Vagina (tissue), 2 donors: ENCODE data around the gene ATP2A2. TPM values are rescaled to one million over a fixed set of nuclear protein-coding genes. Genes with fewer than 3 reads are reported as not detected.
A peak's percentile ranks its signal among the peaks of the same experiment; 100 is the strongest.

ENCODE experiments used
- DNase-seq, 2 donors: peaks; one replicate each; pipeline ENCODE4 v3.0.0-alpha.2; 2017; ENCODE audit errors: extremely low spot score in 2 of 2
- H3K27ac ChIP-seq: fragments of 200-600 bp; sonication (generic); one replicate; pipeline ENCODE4 v1.5.1; 2019
- H3K27me3 ChIP-seq: fragments of 200-600 bp; sonication (generic); one replicate; pipeline ENCODE4 v1.5.1; 2019
- H3K36me3 ChIP-seq, 2 donors: fragments of 200-600 bp; sonication (generic); one replicate each; pipeline ENCODE4 v1.5.1; 2017 to 2019
- H3K4me1 ChIP-seq: fragments of 200-600 bp; sonication (generic); one replicate; pipeline ENCODE4 v1.5.1; 2019
- H3K4me3 ChIP-seq, 2 donors: fragments of 200-600 bp; sonication (generic); 1 replicate in 1 of 2; 2 replicates in 1 of 2; pipeline ENCODE4 v1.5.1; 2016 to 2019
- H3K9me3 ChIP-seq: fragments of 200-600 bp; sonication (generic); one replicate; pipeline ENCODE4 v1.5.1; 2019
- CTCF ChIP-seq, 3 experiments: fragments of 450-650 bp in 2 of 3; fragments of 200-600 bp in 1 of 3; sonication (generic) in 1 of 3; IDR thresholded peaks; one replicate each; pipeline ENCODE4 v1.5.1; 2017 to 2019; ENCODE audit warnings: antibody characterized with exemption in 3 of 3, mild to moderate bottlenecking in 2 of 3, moderate library complexity in 2 of 3
- POLR2A ChIP-seq, 2 donors: fragments of 450-650 bp; IDR thresholded peaks; one replicate each; pipeline ENCODE4 v1.6.1; 2017; ENCODE audit warnings: antibody characterized with exemption in 2 of 2, mild to moderate bottlenecking in 2 of 2, moderate library complexity in 2 of 2
- POLR2AphosphoS5 ChIP-seq, 2 donors: sonication (generic); formaldehyde crosslinking; IDR thresholded peaks; one replicate each; pipeline ENCODE4 v1.9.0; 2017; ENCODE audit warnings: antibody characterized with exemption in 2 of 2, mild to moderate bottlenecking in 2 of 2, low read depth in 1 of 2; ENCODE audit not compliant: insufficient read depth in 1 of 2
- intact Hi-C: fragments of 100-400 bp; cut with DNase I; formaldehyde crosslinking; loops from one replicate; pipeline ENCODE4 v1.15.1; 2023
- total RNA-seq: library from RNA; depleted of rRNA; stranded (reverse); fragments of >200 nt; gene quantifications from one replicate; pipeline ENCODE4 v1.2.3, GENCODE V29; 2016

The ATP2A2 gene
- total RNA-seq, 1 donor from 2014 or later: 127 TPM

DNA sequence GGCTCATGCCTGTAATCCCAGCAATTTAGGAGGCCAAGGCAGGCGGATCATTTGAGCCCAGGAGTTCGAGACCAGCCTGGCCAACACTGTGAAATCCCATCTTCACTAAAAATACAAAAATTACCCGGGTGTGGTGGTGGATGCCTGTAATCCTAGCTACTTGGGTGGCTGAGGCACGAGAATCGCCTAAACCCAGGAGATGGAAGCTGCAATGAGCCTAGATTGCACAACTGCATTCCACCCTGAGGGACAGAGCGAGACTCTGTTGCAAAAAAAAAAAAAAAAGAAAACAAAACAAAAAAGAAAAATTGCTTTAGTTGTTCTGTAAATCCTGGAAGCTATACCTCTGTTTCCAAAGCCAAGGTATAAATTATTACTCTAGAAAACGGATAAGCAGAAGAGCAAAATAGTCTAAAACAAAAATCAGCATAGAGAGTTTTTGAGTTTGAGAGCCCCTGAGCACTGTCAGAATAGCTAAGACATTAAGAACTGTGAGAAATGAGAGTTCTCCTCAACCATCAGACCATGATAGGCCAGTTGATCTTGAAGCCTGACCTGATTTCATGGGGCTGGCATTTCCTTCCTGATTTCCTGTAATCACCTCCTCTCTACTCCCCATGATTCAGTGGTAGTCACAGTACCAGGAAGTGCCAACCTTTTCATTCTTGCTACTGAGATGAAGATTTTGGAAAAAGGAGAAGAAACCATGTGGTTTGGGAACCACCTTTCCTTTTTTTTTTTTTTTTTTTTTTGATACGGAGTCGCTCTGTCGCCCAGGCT lies 31.7 kb downstream of the ATP2A2 start:
- intact Hi-C loops: loop anchor here (5.0 kb wide), 1 partner anchor 920 kb away; no protein-coding TSS in a partner anchor
- Histone ChIP-seq H3K4me1 (peaks cover 57% of the 10 kb centered on the region), H3K9me3 (no peaks in the 10 kb centered on the region), H3K27me3 (no peaks in the 10 kb centered on the region), H3K27ac (peak overlapping the region; percentile 36), H3K4me3 (no peak overlapping the region), H3K36me3 (peaks cover 0 to 4% of the 10 kb centered on the region in 2 donors)
- no peak for DNase-seq
- peak in 1 of 2 donors; percentile 46 for TF ChIP-seq POLR2AphosphoS5 (IDR thresholded peaks at IDR 0.05; ENCODE audit: insufficient read depth in 1 of 2, low read depth in 1 of 2)
- no peak for TF ChIP-seq CTCF (IDR thresholded peaks at IDR 0.05)

GRCh38 chr12:110314308-110314707 lies 33.3 kb downstream of the ATP2A2 start:
- H3K27ac ChIP-seq: peak overlapping the region; percentile 61
- DNase-seq: no peak
- TF ChIP-seq POLR2AphosphoS5 (IDR thresholded peaks at IDR 0.05; ENCODE audit: insufficient read depth in 1 of 2, low read depth in 1 of 2) (no peak), POLR2A (IDR thresholded peaks at IDR 0.05) (no peak), CTCF (IDR thresholded peaks at IDR 0.05) (no peak)
- H3K36me3 ChIP-seq: peaks cover 0 to 4% of the 10 kb centered on the region in 2 donors
- H3K4me1 ChIP-seq: peaks cover 57% of the 10 kb centered on the region
- no peaks in the 10 kb centered on the region for H3K9me3 ChIP-seq
- intact Hi-C loops: loop anchor here (5.0 kb wide), 1 partner anchor 918 kb away; no protein-coding TSS in a partner anchor
- no peaks in the 10 kb centered on the region for H3K27me3 ChIP-seq
- no peak overlapping the region for H3K4me3 ChIP-seq

DNA sequence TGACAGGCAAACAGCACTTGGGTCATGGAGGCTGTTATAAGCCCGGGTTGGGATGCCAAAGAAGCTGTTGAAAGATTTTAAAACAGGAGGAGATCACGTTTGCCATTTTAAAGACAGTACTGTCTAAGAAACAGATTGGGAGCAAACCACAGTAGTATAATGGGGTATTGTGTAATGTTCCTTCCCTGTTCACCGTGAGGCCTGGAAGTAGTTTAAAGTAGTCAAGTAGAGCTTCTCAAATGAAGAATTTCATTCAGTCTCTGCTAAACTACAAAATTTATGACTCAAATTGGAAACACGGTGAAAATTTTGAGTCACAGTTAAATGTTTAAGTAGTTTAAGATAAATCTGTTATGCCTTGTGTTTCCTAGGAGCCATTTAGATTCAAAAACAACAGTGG lies 35.8 kb downstream of the ATP2A2 start:
- H3K9me3 ChIP-seq: no peaks in the 10 kb centered on the region
- peaks cover 0 to 4% of the 10 kb centered on the region in 2 donors for H3K36me3 ChIP-seq
- peaks cover 68% of the 10 kb centered on the region for H3K4me1 ChIP-seq
- TF ChIP-seq POLR2AphosphoS5 (IDR thresholded peaks at IDR 0.05; ENCODE audit: insufficient read depth in 1 of 2, low read depth in 1 of 2): no peak
- no peak for TF ChIP-seq CTCF (IDR thresholded peaks at IDR 0.05)
- TF ChIP-seq POLR2A (IDR thresholded peaks at IDR 0.05): no peak
- intact Hi-C loops: no loop called here
- H3K27ac ChIP-seq: peak overlapping the region; percentile 58
- no peaks in the 10 kb centered on the region for H3K27me3 ChIP-seq
- DNase-seq: no peak
- H3K4me3 ChIP-seq: no peak overlapping the region

GRCh38 chr12:110317911-110318310 lies 36.9 kb downstream of the ATP2A2 start:
- Histone ChIP-seq H3K4me1 (peaks cover 64% of the 10 kb centered on the region), H3K36me3 (peaks cover 0 to 5% of the 10 kb centered on the region in 2 donors)

More at GRCh38 chr12:110317911-110318310, 36.9 kb downstream of the ATP2A2 start:
- TF ChIP-seq POLR2A (IDR thresholded peaks at IDR 0.05) (no peak), CTCF (IDR thresholded peaks at IDR 0.05) (no peak), POLR2AphosphoS5 (IDR thresholded peaks at IDR 0.05; ENCODE audit: insufficient read depth in 1 of 2, low read depth in 1 of 2) (no peak)
- DNase-seq: no peak
- Histone ChIP-seq H3K27ac (peak overlapping the region; percentile 43), H3K4me3 (no peak overlapping the region), H3K27me3 (no peaks in the 10 kb centered on the region), H3K9me3 (no peaks in the 10 kb centered on the region)
- intact Hi-C loops: no loop called here
